H1 (cell line): ENCODE results near the gene ARHGEF25. TPM values are rescaled to one million over a fixed set of nuclear protein-coding genes. Genes with fewer than 3 reads are reported as not detected.

Experiments
- CBX5 ChIP-seq: fragments of 300-800, 300-1000 bp; sonication (generic); IDR thresholded peaks from 2 replicates; pipeline ENCODE4 v1.7.1; 2016; ENCODE audit warnings: antibody characterized with exemption, low read length, low read depth
- CTBP2 ChIP-seq: IDR thresholded peaks from 2 replicates; pipeline ENCODE4 v1.7.0; 2011; ENCODE audit warnings: borderline replicate concordance, mild to moderate bottlenecking, moderate library complexity, mixed read lengths, low read length; ENCODE audit not compliant: insufficient read depth, insufficient read length
- JUND ChIP-seq: IDR thresholded peaks from 2 replicates; pipeline ENCODE4 v1.6.1; 2011; ENCODE audit warnings: mild to moderate bottlenecking, improper control_type of control experiment, low read length
- polyA plus RNA-seq, 7 experiments: library from polyadenylated mRNA; depleted of rRNA in 3 of 7; stranded (reverse) in 5 of 7; unstranded in 2 of 7; fragments of >200 nt in 5 of 7; fragments of 200-250 nt in 2 of 7; gene quantifications; 1 replicate in 5 of 7; 2 replicates in 1 of 7; 4 replicates in 1 of 7; pipeline versions ENCODE4 v1.2.1 to v1.2.3, GENCODE V29; 2011 to 2013; ENCODE audit warnings: missing spikeins in 2 of 7, mixed read lengths in 2 of 7
- total RNA-seq: library from RNA; stranded (reverse); fragmentation: NEBNext Ultra II Directional; extraction: Animal tissue kit (Norgen Biotek cat#: 25700); gene quantifications from 2 replicates; pipeline ENCODE4 v1.2.1, GENCODE V29; 2021

Gene ARHGEF25
- total and polyA plus RNA-seq, 2 of the 8 experiments (the other 6 are each of a cell fraction or from before 2014, with no cell fraction given) = 5.9 to 8.8 TPM

DNA sequence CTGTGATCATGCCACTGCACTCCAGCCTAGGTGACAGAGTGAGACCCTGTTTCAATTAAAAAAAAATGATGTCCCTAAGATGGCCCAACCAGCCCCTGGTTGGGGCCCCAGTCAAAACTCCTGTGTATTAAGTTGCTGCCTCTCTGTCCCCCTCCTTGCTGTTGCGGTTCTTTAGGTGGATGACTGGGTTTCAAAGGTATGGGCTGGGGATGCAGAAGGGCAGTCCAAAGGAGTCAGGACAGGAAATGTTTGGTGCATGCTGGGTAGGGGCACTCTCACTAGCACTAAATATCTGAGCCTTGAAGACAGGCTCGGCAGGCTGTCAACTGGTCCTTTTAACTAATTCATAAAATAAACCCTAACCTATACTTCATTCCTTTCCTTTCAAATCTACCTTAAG is 32.2 kb upstream of the ARHGEF25 start (continued):
- TF ChIP-seq CTBP2 (no peak), JUND (no peak), CBX5 (no peak)
- TF ChIP-seq, all 59 proteins: peak for 0
